ENCODE measurements around the gene HOXB13. TPM values are rescaled to one million over a fixed set of nuclear protein-coding genes. Genes with fewer than 3 reads are reported as not detected.

HOXB13 gene
- total RNA-seq, 4 donors from 2014 or later, result not detected

- TF ChIP-seq EP300 (IDR thresholded peaks at IDR 0.05), result no peak
- TF ChIP-seq, protein P1, sequence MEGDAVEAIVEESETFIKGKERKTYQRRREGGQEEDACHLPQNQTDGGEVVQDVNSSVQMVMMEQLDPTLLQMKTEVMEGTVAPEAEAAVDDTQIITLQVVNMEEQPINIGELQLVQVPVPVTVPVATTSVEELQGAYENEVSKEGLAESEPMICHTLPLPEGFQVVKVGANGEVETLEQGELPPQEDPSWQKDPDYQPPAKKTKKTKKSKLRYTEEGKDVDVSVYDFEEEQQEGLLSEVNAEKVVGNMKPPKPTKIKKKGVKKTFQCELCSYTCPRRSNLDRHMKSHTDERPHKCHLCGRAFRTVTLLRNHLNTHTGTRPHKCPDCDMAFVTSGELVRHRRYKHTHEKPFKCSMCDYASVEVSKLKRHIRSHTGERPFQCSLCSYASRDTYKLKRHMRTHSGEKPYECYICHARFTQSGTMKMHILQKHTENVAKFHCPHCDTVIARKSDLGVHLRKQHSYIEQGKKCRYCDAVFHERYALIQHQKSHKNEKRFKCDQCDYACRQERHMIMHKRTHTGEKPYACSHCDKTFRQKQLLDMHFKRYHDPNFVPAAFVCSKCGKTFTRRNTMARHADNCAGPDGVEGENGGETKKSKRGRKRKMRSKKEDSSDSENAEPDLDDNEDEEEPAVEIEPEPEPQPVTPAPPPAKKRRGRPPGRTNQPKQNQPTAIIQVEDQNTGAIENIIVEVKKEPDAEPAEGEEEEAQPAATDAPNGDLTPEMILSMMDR (IDR thresholded peaks at IDR 0.05), result no peak
- no peak for TF ChIP-seq POLR2A (IDR thresholded peaks at IDR 0.05)
- ATAC-seq, result no peak
- H3K4me3 ChIP-seq, result no peak overlapping the region
- peaks cover 0 to 12% (median 4%) of the 10 kb centered on the region in 3 donors for H3K4me1 ChIP-seq
- no peaks in the 10 kb centered on the region for H3K9me3 ChIP-seq
- H3K27ac ChIP-seq, result no peak overlapping the region
- peaks cover 81% of the 10 kb centered on the region for H3K27me3 ChIP-seq
- WGBS, 2 donors (ENCODE audit: low coverage in 1 of 2), result 59% methylated on average over 5 of the region's 6 CpGs; no CpG with 5 or more reads in 1 of the 2 donors
- no peaks in the 10 kb centered on the region for H3K36me3 ChIP-seq
These were observed 51.5 kb downstream of the HOXB13 start for GRCh38 chr17:48676963-48677558.

Small RNA genes lying within 50 kb of the gene (small RNA-seq; reads per million reads assigned to genes)
- gene AC091179.2 (0 reads per million in 4 donors), gene COX6B1P2 (0 reads per million in 4 donors), gene MIR3185 (0 reads per million in 4 donors), gene RF02132 (0 reads per million in 4 donors), gene RF02133 (0 reads per million in 4 donors), gene RN7SL125P (0 reads per million in 4 donors)

Other genes with a start within 250 kb of the HOXB13 start
- gene HOXB1, start 197.7 kb downstream of the HOXB13 start, total RNA-seq, result not detected
- gene HOXB2, start 183.6 kb downstream of the HOXB13 start, total RNA-seq, result 10 to 100 TPM; 28.7 to 65.2 (median 38.8) TPM
- gene HOXB4, start 150.4 kb downstream of the HOXB13 start, total RNA-seq, result 10 to 100 TPM in 1 of 4 donors, 1 to 10 TPM in 3; 3.0 to 12.9 (median 6.9) TPM
- 10 to 100 TPM; 11.4 to 48.7 (median 24.2) TPM for gene HOXB3, start 138.5 kb downstream of the HOXB13 start, total RNA-seq
- 1 to 10 TPM in 3 of 4 donors, under 1 TPM in 1; 0.27 to 2.7 (median 1.4) TPM for gene HOXB5, start 135.0 kb downstream of the HOXB13 start, total RNA-seq
- gene HOXB6, start 123.8 kb downstream of the HOXB13 start, total RNA-seq, result 10 to 100 TPM in 1 of 4 donors, 1 to 10 TPM in 3; 4.9 to 40.1 (median 5.1) TPM
- 1 to 10 TPM in 3 of 4 donors, under 1 TPM in 1; 0.78 to 8.9 (median 3.0) TPM for gene HOXB7, start 117.7 kb downstream of the HOXB13 start, total RNA-seq
- gene HOXB8, start 113.5 kb downstream of the HOXB13 start, total RNA-seq, result 1 to 10 TPM in 1 of 4 donors, under 1 TPM in 1, not detected in 2; 0.27 to 3.9 TPM
- not detected for gene HOXB9, start 102.4 kb downstream of the HOXB13 start, total RNA-seq
- gene PRAC1, start 6.2 kb downstream of the HOXB13 start, total RNA-seq, result not detected
- not detected for gene PRAC2, start 5.6 kb downstream of the HOXB13 start, total RNA-seq
- not detected for gene TTLL6, start 88.5 kb upstream of the HOXB13 start, total RNA-seq
- 100 to 1,000 TPM; 177 to 244 (median 227) TPM for gene CALCOCO2, start 102.3 kb upstream of the HOXB13 start, total RNA-seq
- gene ATP5MC1, start 164.0 kb upstream of the HOXB13 start, total RNA-seq, result 100 to 1,000 TPM in 1 of 4 donors, 10 to 100 TPM in 3; 65.0 to 112 (median 82.7) TPM
- 10 to 100 TPM; 52.1 to 73.7 (median 60.4) TPM for gene UBE2Z, start 179.7 kb upstream of the HOXB13 start, total RNA-seq
- gene SNF8, start 216.1 kb upstream of the HOXB13 start, total RNA-seq, result 100 to 1,000 TPM in 1 of 4 donors, 10 to 100 TPM in 3; 74.3 to 127 (median 97.0) TPM
- not detected for gene GIP, start 239.8 kb upstream of the HOXB13 start, total RNA-seq